HG03342 (cell line): ENCODE results near the gene FOSL2.

Experiments used
- ATAC-seq: cut with Tn5 transposase; IDR thresholded peaks from one replicate; pipeline ENCODE4 v1.9.1; 2021; ENCODE audit warnings: mild to moderate bottlenecking, moderate library complexity; ENCODE audit not compliant: unreplicated experiment

Gene FOSL2

GRCh38 chr2:28429636-28430376, 37.1 kb downstream of the FOSL2 start:
- no peak for ATAC-seq

- ATAC-seq, result no peak
Observed at GRCh38 chr2:28430377-28430765, 37.7 kb downstream of the FOSL2 start.

GRCh38 chr2:28430788-28431418, 38.2 kb downstream of the FOSL2 start:
- no peak for ATAC-seq

- no peak for ATAC-seq
Observed at GRCh38 chr2:28431741-28432140, 39.1 kb downstream of the FOSL2 start.

GRCh38 chr2:28432362-28432761, 39.7 kb downstream of the FOSL2 start:
- no peak for ATAC-seq

GRCh38 chr2:28433215-28433614, 40.6 kb downstream of the FOSL2 start:
- no peak for ATAC-seq

- no peak for ATAC-seq
Observed at GRCh38 chr2:28433935-28434599, 41.4 kb downstream of the FOSL2 start.

- no peak for ATAC-seq
Observed at GRCh38 chr2:28434600-28434989, 41.9 kb downstream of the FOSL2 start.

- ATAC-seq, result no peak
Observed at GRCh38 chr2:28435241-28435640, 42.6 kb downstream of the FOSL2 start.

GRCh38 chr2:28435814-28436351, 43.2 kb downstream of the FOSL2 start:
- no peak for ATAC-seq

- no peak for ATAC-seq
Observed at GRCh38 chr2:28436525-28437051, 43.9 kb downstream of the FOSL2 start.

GRCh38 chr2:28437149-28437835, 44.6 kb downstream of the FOSL2 start:
- no peak for ATAC-seq

- no peak for ATAC-seq
Observed at GRCh38 chr2:28437918-28438317, 45.3 kb downstream of the FOSL2 start.

GRCh38 chr2:28438532-28439063, 45.9 kb downstream of the FOSL2 start:
- ATAC-seq, result no peak

GRCh38 chr2:28439127-28439526, 46.5 kb downstream of the FOSL2 start:
- ATAC-seq, result no peak

- no peak for ATAC-seq
Observed at GRCh38 chr2:28439763-28440162, 47.1 kb downstream of the FOSL2 start.

- no peak for ATAC-seq
Observed at GRCh38 chr2:28442328-28442727, 49.7 kb downstream of the FOSL2 start.

- no peak for ATAC-seq
Observed at GRCh38 chr2:28444956-28445355, 52.3 kb downstream of the FOSL2 start.

GRCh38 chr2:28445448-28446258, 53.0 kb downstream of the FOSL2 start:
- ATAC-seq, result no peak

GRCh38 chr2:28446531-28446930, 53.9 kb downstream of the FOSL2 start:
- no peak for ATAC-seq
